ENCODE results near the gene SCFD2.
A peak's percentile ranks its signal among the peaks of the same experiment; 100 is the strongest.
"Not testable (repeated sequence)": the region's sequence is repeated elsewhere in the genome, so short reads cannot be mapped to it uniquely, and the experiment has no call there.

Gene SCFD2

GRCh38 chr4:53183754-53184153 is 182.1 kb downstream of the SCFD2 start:
- no peak overlapping the region for H3K9ac ChIP-seq (ENCODE audit: low read length)
- H3K36me3 ChIP-seq (ENCODE audit: control insufficient read depth, insufficient read depth, low read length, severe bottlenecking) = no peaks in the 10 kb centered on the region
- no peaks in the 10 kb centered on the region for H3K27me3 ChIP-seq (replicated peaks; ENCODE audit: control insufficient read depth, insufficient read depth, low read length)
- no peak for DNase-seq (ENCODE audit: low read depth)
- no peaks in the 10 kb centered on the region for H3K9me3 ChIP-seq (ENCODE audit: control insufficient read depth, low read length)
- peaks cover 33% of the 10 kb centered on the region for H3K4me1 ChIP-seq (ENCODE audit: control insufficient read depth, insufficient read depth, low read length)
- H3K4me3 ChIP-seq (ENCODE audit: low read length) = no peak overlapping the region

DNA sequence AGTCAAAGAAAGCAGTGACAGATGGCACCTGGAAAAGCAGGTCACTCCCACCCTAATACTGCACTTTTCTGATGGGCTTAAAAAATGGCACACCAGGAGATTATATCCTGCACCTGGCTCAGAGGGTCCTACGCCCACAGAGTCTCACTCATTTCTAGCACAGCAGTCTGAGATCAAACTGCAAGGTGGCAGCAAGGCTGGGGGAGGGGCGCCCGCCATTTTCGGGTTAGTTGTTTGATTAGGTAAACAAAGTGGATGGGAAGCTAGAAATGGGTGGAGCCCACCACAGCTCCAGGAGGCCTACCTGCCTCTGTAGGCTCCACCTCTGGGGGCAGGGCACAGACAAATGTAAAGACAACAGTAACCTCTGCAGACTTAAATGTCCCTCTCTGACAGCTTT is 188.1 kb downstream of the SCFD2 start:
- not testable (repeated sequence) for H3K4me3 ChIP-seq (ENCODE audit: low read length); DNase-seq (ENCODE audit: low read depth); H3K4me1 ChIP-seq (ENCODE audit: control insufficient read depth, insufficient read depth, low read length); H3K9me3 ChIP-seq (ENCODE audit: control insufficient read depth, low read length); H3K9ac ChIP-seq (ENCODE audit: low read length); H3K27me3 ChIP-seq (replicated peaks; ENCODE audit: control insufficient read depth, insufficient read depth, low read length); H3K36me3 ChIP-seq (ENCODE audit: control insufficient read depth, insufficient read depth, low read length, severe bottlenecking)

DNA sequence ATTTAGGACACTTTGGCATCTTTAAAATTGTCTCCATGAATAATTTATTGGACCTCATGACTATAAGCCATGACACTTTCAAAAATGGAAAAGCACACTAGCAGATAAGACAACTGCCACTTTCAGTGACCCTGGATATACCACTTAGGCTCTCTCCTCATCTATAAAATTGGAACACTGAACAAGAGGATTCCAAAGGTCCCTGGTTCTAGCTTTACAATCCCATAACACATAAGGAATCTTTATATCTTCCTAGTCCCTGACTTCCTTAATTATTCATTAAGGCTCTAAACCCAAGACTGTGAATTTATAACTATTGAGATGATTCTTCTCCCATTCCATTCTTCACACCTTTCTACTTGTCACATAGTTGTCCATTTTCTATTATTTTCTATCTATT is 190.2 kb downstream of the SCFD2 start:
- Histone ChIP-seq H3K9me3 (ENCODE audit: control insufficient read depth, low read length) (peaks cover 3% of the 10 kb centered on the region), H3K27me3 (replicated peaks; ENCODE audit: control insufficient read depth, insufficient read depth, low read length) (no peaks in the 10 kb centered on the region), H3K9ac (ENCODE audit: low read length) (no peak overlapping the region), H3K36me3 (ENCODE audit: control insufficient read depth, insufficient read depth, low read length, severe bottlenecking) (no peaks in the 10 kb centered on the region), H3K4me3 (ENCODE audit: low read length) (no peak overlapping the region), H3K4me1 (ENCODE audit: control insufficient read depth, insufficient read depth, low read length) (no peaks in the 10 kb centered on the region)
- DNase-seq (ENCODE audit: low read depth) = no peak

- Histone ChIP-seq H3K9me3 (ENCODE audit: control insufficient read depth, low read length) (peaks cover 3% of the 10 kb centered on the region), H3K36me3 (ENCODE audit: control insufficient read depth, insufficient read depth, low read length, severe bottlenecking) (peaks cover 2% of the 10 kb centered on the region), H3K4me3 (ENCODE audit: low read length) (no peak overlapping the region), H3K4me1 (ENCODE audit: control insufficient read depth, insufficient read depth, low read length) (no peaks in the 10 kb centered on the region), H3K9ac (ENCODE audit: low read length) (no peak overlapping the region), H3K27me3 (replicated peaks; ENCODE audit: control insufficient read depth, insufficient read depth, low read length) (no peaks in the 10 kb centered on the region)
- no peak for DNase-seq (ENCODE audit: low read depth)
These were observed 191.0 kb downstream of the SCFD2 start for GRCh38 chr4:53174823-53175222.

DNA sequence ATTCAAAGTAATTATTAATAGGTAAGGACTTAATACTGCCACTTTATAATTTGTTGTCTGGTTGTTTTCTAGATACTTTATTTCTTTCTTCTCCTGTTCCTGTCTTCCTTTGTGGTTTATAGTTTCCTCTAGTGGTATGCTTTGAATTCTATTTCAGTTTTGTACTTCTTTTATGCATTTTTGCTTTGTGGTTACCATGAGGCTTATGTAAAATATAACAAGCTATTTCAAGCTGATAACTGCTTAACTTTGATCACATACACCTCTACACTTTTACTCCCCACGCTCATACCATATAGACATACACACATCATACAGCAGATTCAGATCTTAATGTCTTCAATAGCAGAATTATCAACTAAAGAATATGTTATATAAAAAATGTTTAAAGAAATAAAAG is 192.3 kb downstream of the SCFD2 start:
- H3K4me1 ChIP-seq (ENCODE audit: control insufficient read depth, insufficient read depth, low read length) = no peaks in the 10 kb centered on the region
- H3K27me3 ChIP-seq (replicated peaks; ENCODE audit: control insufficient read depth, insufficient read depth, low read length) = no peaks in the 10 kb centered on the region
- no peak overlapping the region for H3K9ac ChIP-seq (ENCODE audit: low read length)
- peaks cover 4% of the 10 kb centered on the region for H3K36me3 ChIP-seq (ENCODE audit: control insufficient read depth, insufficient read depth, low read length, severe bottlenecking)
- DNase-seq (ENCODE audit: low read depth) = no peak
- peaks cover 3% of the 10 kb centered on the region for H3K9me3 ChIP-seq (ENCODE audit: control insufficient read depth, low read length)
- H3K4me3 ChIP-seq (ENCODE audit: low read length) = no peak overlapping the region

- peaks cover 3% of the 10 kb centered on the region for H3K9me3 ChIP-seq (ENCODE audit: control insufficient read depth, low read length)
- no peaks in the 10 kb centered on the region for H3K27me3 ChIP-seq (replicated peaks; ENCODE audit: control insufficient read depth, insufficient read depth, low read length)
- H3K4me1 ChIP-seq (ENCODE audit: control insufficient read depth, insufficient read depth, low read length) = no peaks in the 10 kb centered on the region
- H3K4me3 ChIP-seq (ENCODE audit: low read length) = no peak overlapping the region
- no peak overlapping the region for H3K9ac ChIP-seq (ENCODE audit: low read length)
- DNase-seq (ENCODE audit: low read depth) = no peak
- H3K36me3 ChIP-seq (ENCODE audit: control insufficient read depth, insufficient read depth, low read length, severe bottlenecking) = peaks cover 4% of the 10 kb centered on the region
These were observed 194.1 kb downstream of the SCFD2 start for GRCh38 chr4:53171797-53172196.

GRCh38 chr4:53169695-53170617 is 195.9 kb downstream of the SCFD2 start:
- Histone ChIP-seq H3K4me3 (ENCODE audit: low read length) (no peak overlapping the region), H3K9me3 (ENCODE audit: control insufficient read depth, low read length) (peaks cover 3% of the 10 kb centered on the region), H3K27me3 (replicated peaks; ENCODE audit: control insufficient read depth, insufficient read depth, low read length) (no peaks in the 10 kb centered on the region), H3K4me1 (ENCODE audit: control insufficient read depth, insufficient read depth, low read length) (no peaks in the 10 kb centered on the region), H3K9ac (ENCODE audit: low read length) (no peak overlapping the region), H3K36me3 (ENCODE audit: control insufficient read depth, insufficient read depth, low read length, severe bottlenecking) (peaks cover 4% of the 10 kb centered on the region)
- no peak for DNase-seq (ENCODE audit: low read depth)

DNA sequence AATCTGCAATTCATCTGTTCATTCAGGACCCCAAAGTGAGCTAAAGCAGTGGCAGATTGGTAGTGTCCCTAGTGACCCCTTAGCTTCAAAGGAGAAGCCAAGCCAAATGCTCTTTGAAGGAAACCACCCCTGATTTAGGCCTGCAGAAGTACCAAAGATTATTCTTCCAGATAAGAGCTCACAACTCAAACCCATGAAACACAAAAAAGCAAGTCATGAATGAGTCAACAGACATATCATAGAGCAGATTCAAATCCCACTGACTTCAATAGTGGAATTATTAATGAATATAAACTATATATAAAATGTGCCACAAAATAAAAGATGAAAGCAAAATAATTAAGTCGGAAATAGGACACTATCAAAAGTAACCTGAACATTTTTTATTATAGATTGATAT is 197.6 kb downstream of the SCFD2 start:
- DNase-seq (ENCODE audit: low read depth) = no peak
- no peaks in the 10 kb centered on the region for H3K27me3 ChIP-seq (replicated peaks; ENCODE audit: control insufficient read depth, insufficient read depth, low read length)
- peaks cover 4% of the 10 kb centered on the region for H3K36me3 ChIP-seq (ENCODE audit: control insufficient read depth, insufficient read depth, low read length, severe bottlenecking)
- H3K4me3 ChIP-seq (ENCODE audit: low read length) = no peak overlapping the region
- no peak overlapping the region for H3K9ac ChIP-seq (ENCODE audit: low read length)
- no peaks in the 10 kb centered on the region for H3K4me1 ChIP-seq (ENCODE audit: control insufficient read depth, insufficient read depth, low read length)
- H3K9me3 ChIP-seq (ENCODE audit: control insufficient read depth, low read length) = no peaks in the 10 kb centered on the region

- Histone ChIP-seq H3K4me1 (ENCODE audit: control insufficient read depth, insufficient read depth, low read length) (peaks cover 19% of the 10 kb centered on the region), H3K9ac (ENCODE audit: low read length) (no peak overlapping the region), H3K4me3 (ENCODE audit: low read length) (no peak overlapping the region), H3K9me3 (ENCODE audit: control insufficient read depth, low read length) (no peaks in the 10 kb centered on the region), H3K27me3 (replicated peaks; ENCODE audit: control insufficient read depth, insufficient read depth, low read length) (no peaks in the 10 kb centered on the region), H3K36me3 (ENCODE audit: control insufficient read depth, insufficient read depth, low read length, severe bottlenecking) (no peaks in the 10 kb centered on the region)
- DNase-seq (ENCODE audit: low read depth) = no peak
These were observed 202.9 kb downstream of the SCFD2 start for GRCh38 chr4:53162969-53163368.

GRCh38 chr4:53161787-53162433 is 204.0 kb downstream of the SCFD2 start:
- Histone ChIP-seq H3K36me3 (ENCODE audit: control insufficient read depth, insufficient read depth, low read length, severe bottlenecking) (no peaks in the 10 kb centered on the region), H3K9me3 (ENCODE audit: control insufficient read depth, low read length) (no peaks in the 10 kb centered on the region), H3K4me1 (ENCODE audit: control insufficient read depth, insufficient read depth, low read length) (peaks cover 19% of the 10 kb centered on the region), H3K4me3 (ENCODE audit: low read length) (peak overlapping the region; percentile 49), H3K9ac (ENCODE audit: low read length) (peak overlapping the region; percentile 43), H3K27me3 (replicated peaks; ENCODE audit: control insufficient read depth, insufficient read depth, low read length) (no peaks in the 10 kb centered on the region)
- peak; percentile 23 for DNase-seq (ENCODE audit: low read depth)

GRCh38 chr4:53161051-53161786 is 204.6 kb downstream of the SCFD2 start:
- Histone ChIP-seq H3K4me1 (ENCODE audit: control insufficient read depth, insufficient read depth, low read length) (peaks cover 19% of the 10 kb centered on the region), H3K4me3 (ENCODE audit: low read length) (peak overlapping the region; percentile 49), H3K9me3 (ENCODE audit: control insufficient read depth, low read length) (no peaks in the 10 kb centered on the region), H3K9ac (ENCODE audit: low read length) (peak overlapping the region; percentile 43), H3K27me3 (replicated peaks; ENCODE audit: control insufficient read depth, insufficient read depth, low read length) (no peaks in the 10 kb centered on the region), H3K36me3 (ENCODE audit: control insufficient read depth, insufficient read depth, low read length, severe bottlenecking) (no peaks in the 10 kb centered on the region)
- no peak for DNase-seq (ENCODE audit: low read depth)
